H9 (cell line): ENCODE measurements around the gene ZNF764. TPM values are rescaled to one million over a fixed set of nuclear protein-coding genes. Genes with fewer than 3 reads are reported as not detected.

Experiments
- DNase-seq: peaks from one replicate; pipeline ENCODE4 v3.0.0-alpha.2; 2017
- H2AFZ ChIP-seq: one replicate; pipeline ENCODE4 v1.6.1; 2013; ENCODE audit warnings: mild to moderate bottlenecking, low read length, control low read depth, moderate library complexity
- H2AK5ac ChIP-seq: 2 replicates; pipeline ENCODE4 v1.6.1; 2013; ENCODE audit warnings: low read length, control low read depth, mixed read lengths; ENCODE audit not compliant: insufficient read length
- H2BK120ac ChIP-seq: one replicate; pipeline ENCODE4 v1.6.1; 2013; ENCODE audit warnings: low read depth, mild to moderate bottlenecking, low read length, control low read depth, inconsistent platforms; ENCODE audit not compliant: poor library complexity, severe bottlenecking
- H2BK12ac ChIP-seq: 2 replicates; pipeline ENCODE4 v1.6.1; 2013; ENCODE audit warnings: low read length, control low read depth, mixed read lengths, low read depth; ENCODE audit not compliant: insufficient read length
- H2BK15ac ChIP-seq: 2 replicates; pipeline ENCODE4 v1.6.1; 2013; ENCODE audit warnings: low read depth, low read length, control low read depth
- H2BK20ac ChIP-seq: one replicate; pipeline ENCODE4 v1.6.1; 2013; ENCODE audit warnings: low read depth, mild to moderate bottlenecking, low read length, control low read depth, inconsistent platforms; ENCODE audit not compliant: poor library complexity, severe bottlenecking
- H2BK5ac ChIP-seq: 2 replicates; pipeline ENCODE4 v1.6.1; 2013; ENCODE audit warnings: low read length, control low read depth, mixed read lengths; ENCODE audit not compliant: insufficient read length
- H3K14ac ChIP-seq: 2 replicates; pipeline ENCODE4 v1.6.1; 2013; ENCODE audit warnings: low read length, control low read depth; ENCODE audit not compliant: insufficient read depth
- H3K18ac ChIP-seq: 2 replicates; pipeline ENCODE4 v1.6.1; 2013; ENCODE audit warnings: low read depth, mild to moderate bottlenecking, mixed read lengths, low read length, control low read depth; ENCODE audit not compliant: insufficient read length
- H3K23ac ChIP-seq: 2 replicates; pipeline ENCODE4 v1.6.1; 2013; ENCODE audit warnings: low read length, control low read depth, mixed read lengths, low read depth; ENCODE audit not compliant: insufficient read length
- H3K23me2 ChIP-seq: 2 replicates; pipeline ENCODE4 v1.6.1; 2013; ENCODE audit warnings: low read depth, mild to moderate bottlenecking, mixed read lengths, low read length, control low read depth; ENCODE audit not compliant: insufficient read length, poor library complexity, severe bottlenecking
- H3K27ac ChIP-seq: 2 replicates; pipeline ENCODE4 v1.5.1; 2013; ENCODE audit warnings: low read length, control low read depth, mixed read lengths, low read depth; ENCODE audit not compliant: insufficient read length
- H3K27me3 ChIP-seq: 2 replicates; pipeline ENCODE4 v1.6.1; 2013; ENCODE audit warnings: low read length, control low read depth, inconsistent platforms; ENCODE audit not compliant: insufficient read depth
- H3K4ac ChIP-seq: 2 replicates; pipeline ENCODE4 v1.6.1; 2013; ENCODE audit warnings: low read depth, mild to moderate bottlenecking, control low read depth, inconsistent platforms, low read length, moderate library complexity
- H3K4me1 ChIP-seq: 2 replicates; pipeline ENCODE4 v1.6.1; 2013; ENCODE audit warnings: low read length, control low read depth, inconsistent platforms; ENCODE audit not compliant: insufficient read depth
- H3K4me2 ChIP-seq: 2 replicates; pipeline ENCODE4 v1.6.1; 2013; ENCODE audit warnings: low read length, control low read depth, mixed read lengths; ENCODE audit not compliant: insufficient read length, insufficient read depth
- H3K56ac ChIP-seq: 2 replicates; pipeline ENCODE4 v1.6.1; 2013; ENCODE audit warnings: low read depth, mild to moderate bottlenecking, mixed read lengths, low read length, control low read depth; ENCODE audit not compliant: insufficient read length
- H3K79me1 ChIP-seq: 2 replicates; pipeline ENCODE4 v1.6.1; 2013; ENCODE audit warnings: low read depth, mild to moderate bottlenecking, moderate library complexity, low read length, control low read depth, inconsistent platforms; ENCODE audit not compliant: insufficient read depth, poor library complexity, severe bottlenecking
- H3K79me2 ChIP-seq: 2 replicates; pipeline ENCODE4 v1.6.1; 2013; ENCODE audit warnings: low read length, control low read depth, inconsistent platforms; ENCODE audit not compliant: insufficient read depth
- H3K9ac ChIP-seq: 2 replicates; pipeline ENCODE4 v1.6.1; 2013; ENCODE audit warnings: low read length, control low read depth, mixed read lengths; ENCODE audit not compliant: insufficient read length; ENCODE audit errors: extremely low read depth
- H3K9me3 ChIP-seq: one replicate; pipeline ENCODE4 v1.6.1; 2013; ENCODE audit warnings: low read depth, low read length, inconsistent platforms; ENCODE audit not compliant: control insufficient read depth
- H3T11ph ChIP-seq: one replicate; pipeline ENCODE4 v1.6.1; 2013; ENCODE audit warnings: mild to moderate bottlenecking, low read length, control low read depth, inconsistent platforms
- H4K20me1 ChIP-seq: one replicate; pipeline ENCODE4 v1.6.1; 2013; ENCODE audit not compliant: control insufficient read depth, insufficient read length, insufficient read depth
- H4K5ac ChIP-seq: 2 replicates; pipeline ENCODE4 v1.6.1; 2013; ENCODE audit warnings: low read depth, mild to moderate bottlenecking, mixed read lengths, low read length, control low read depth; ENCODE audit not compliant: insufficient read length
- H4K8ac ChIP-seq: replicated peaks from 2 replicates; pipeline ENCODE4 v1.6.1; 2013; ENCODE audit warnings: low read length, control low read depth, mixed read lengths, low read depth; ENCODE audit not compliant: insufficient read length
- H4K91ac ChIP-seq: 2 replicates; pipeline ENCODE4 v1.6.1; 2013; ENCODE audit warnings: low read depth, mild to moderate bottlenecking, moderate library complexity, mixed read lengths, low read length, control low read depth; ENCODE audit not compliant: insufficient read length
- H3K27ac Mint-ChIP-seq, 3 experiments: 2 replicates in 2 of 3; 3 replicates in 1 of 3; pipeline ENCODE4 v1.8.0; 2020 to 2021; ENCODE audit warnings: mixed read lengths in 3 of 3, mild to moderate bottlenecking in 1 of 3, moderate library complexity in 1 of 3
- H3K27me3 Mint-ChIP-seq: 2 replicates; pipeline ENCODE4 v1.8.0; 2021; ENCODE audit warnings: low read depth, mild to moderate bottlenecking, moderate library complexity, mixed read lengths
- H3K36me3 Mint-ChIP-seq, 3 experiments: 2 replicates in 2 of 3; 3 replicates in 1 of 3; pipeline ENCODE4 v1.8.0; 2020 to 2021; ENCODE audit warnings: low read depth in 3 of 3, mixed read lengths in 3 of 3; ENCODE audit not compliant: insufficient read depth in 1 of 3
- H3K4me1 Mint-ChIP-seq, 2 experiments: 2 replicates each; pipeline ENCODE4 v1.8.0; 2020; ENCODE audit warnings: mixed read lengths in 2 of 2
- H3K4me3 Mint-ChIP-seq, 2 experiments: 2 replicates in 1 of 2; 3 replicates in 1 of 2; pipeline ENCODE4 v1.8.0; 2020 to 2021; ENCODE audit warnings: mild to moderate bottlenecking in 2 of 2, mixed read lengths in 2 of 2, moderate library complexity in 1 of 2
- H3K9me3 Mint-ChIP-seq, 2 experiments: 2 replicates in 1 of 2; 3 replicates in 1 of 2; pipeline ENCODE4 v1.8.0; 2020; ENCODE audit warnings: mild to moderate bottlenecking in 2 of 2, mixed read lengths in 2 of 2, moderate library complexity in 1 of 2
- WGBS: extraction: QIAGEN DNeasy Blood & Tissue Kit; methylation state at CpG from one replicate; pipeline ENCODE4 v1.1.7; 2013; ENCODE audit warnings: missing lambda C conversion rate, low lambda C conversion rate, mixed read lengths; ENCODE audit not compliant: insufficient read length; ENCODE audit errors: extremely low coverage; 5-methylcytosine and 5-hydroxymethylcytosine counted together
- total RNA-seq: library from RNA; stranded (reverse); gene quantifications from 2 replicates; pipeline ENCODE4 v1.2.1, GENCODE V29; 2021
- TF ChIP-seq, protein P1 (sequence below): fragments of 200-600 bp; sonication (generic); conservative IDR thresholded peaks from 3 replicates; pipeline ENCODE4 v1.8.0; 2021; ENCODE audit warnings: antibody characterized with exemption, mild to moderate bottlenecking

ZNF764 gene
- total RNA-seq, 1 experiment from 2014 or later = 11.4 TPM

DNA sequence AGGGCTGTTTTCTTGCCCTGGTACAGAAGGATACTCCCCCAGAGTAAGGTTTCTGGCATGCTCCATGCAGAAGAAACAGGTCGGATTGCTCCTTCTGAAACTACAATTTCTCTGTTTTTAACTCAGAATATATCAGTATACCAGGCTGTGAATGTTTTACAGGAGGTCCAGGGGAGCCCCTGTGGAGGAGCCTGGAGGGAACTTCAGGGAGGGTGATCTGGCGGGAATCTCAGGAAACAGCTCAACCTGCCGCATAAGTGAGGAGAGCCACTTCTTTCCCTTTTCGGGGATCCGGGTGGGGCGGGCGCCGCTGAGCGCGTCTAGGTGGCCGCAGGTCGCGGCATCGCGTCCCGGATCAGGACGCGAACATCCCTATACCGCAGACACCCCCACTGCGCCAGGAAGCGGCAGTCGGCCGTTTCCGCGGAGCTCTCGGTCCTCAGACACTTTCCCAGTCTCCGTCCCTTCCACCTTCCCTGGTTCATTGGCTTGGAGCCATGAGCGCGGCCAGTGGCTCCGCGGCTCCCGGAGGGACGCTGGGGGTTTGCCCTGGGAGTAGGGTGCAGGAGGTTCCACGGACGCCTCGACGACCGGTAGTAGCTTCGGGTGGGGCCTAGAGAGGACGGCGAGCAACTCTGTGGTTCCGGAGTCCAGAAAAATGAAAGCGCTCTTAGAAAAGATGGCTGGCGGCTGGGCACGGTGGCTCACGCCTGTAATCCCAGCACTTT lies 3.1 kb upstream of the ZNF764 start:
- peaks cover 0 to 2% (median 1%) of the 10 kb centered on the region in 3 experiments; a peak in 6 of 7 replicates for H3K36me3 Mint-ChIP-seq
- H4K91ac ChIP-seq = no peak overlapping the region
- H3K9me3 Mint-ChIP-seq = no peaks in the 10 kb centered on the region
- H3K27me3 Mint-ChIP-seq = peaks cover 1% of the 10 kb centered on the region
- H3K4me1 Mint-ChIP-seq = peaks cover 10 to 27% of the 10 kb centered on the region in 2 experiments
- H2BK12ac ChIP-seq = no peak overlapping the region
- H3K9ac ChIP-seq = no peak overlapping the region
- no peak overlapping the region for H4K8ac ChIP-seq
- H3K4ac ChIP-seq = no peak overlapping the region
- peak overlapping the region; percentile 85 for H3K14ac ChIP-seq
- no peak overlapping the region for H2AK5ac ChIP-seq
- no peak overlapping the region for H2BK15ac ChIP-seq
- DNase-seq = peak; percentile 48
- no peaks in the 10 kb centered on the region for H3K9me3 ChIP-seq
- H3K4me2 ChIP-seq = peak overlapping the region; percentile 19
- no peaks in the 10 kb centered on the region for H3K4me1 ChIP-seq
- no peak overlapping the region for H2BK20ac ChIP-seq
- no peak overlapping the region for H2BK120ac ChIP-seq
- no peak overlapping the region for H3T11ph ChIP-seq
- WGBS = no CpG with 5 or more reads among the region's 46 CpGs
- H3K79me2 ChIP-seq = no peaks in the 10 kb centered on the region
- peak overlapping the region in 1 of 2 experiments; percentile 34; a peak in 2 of 5 replicates for H3K4me3 Mint-ChIP-seq
- no peak overlapping the region for H2BK5ac ChIP-seq
- TF ChIP-seq, protein P1, sequence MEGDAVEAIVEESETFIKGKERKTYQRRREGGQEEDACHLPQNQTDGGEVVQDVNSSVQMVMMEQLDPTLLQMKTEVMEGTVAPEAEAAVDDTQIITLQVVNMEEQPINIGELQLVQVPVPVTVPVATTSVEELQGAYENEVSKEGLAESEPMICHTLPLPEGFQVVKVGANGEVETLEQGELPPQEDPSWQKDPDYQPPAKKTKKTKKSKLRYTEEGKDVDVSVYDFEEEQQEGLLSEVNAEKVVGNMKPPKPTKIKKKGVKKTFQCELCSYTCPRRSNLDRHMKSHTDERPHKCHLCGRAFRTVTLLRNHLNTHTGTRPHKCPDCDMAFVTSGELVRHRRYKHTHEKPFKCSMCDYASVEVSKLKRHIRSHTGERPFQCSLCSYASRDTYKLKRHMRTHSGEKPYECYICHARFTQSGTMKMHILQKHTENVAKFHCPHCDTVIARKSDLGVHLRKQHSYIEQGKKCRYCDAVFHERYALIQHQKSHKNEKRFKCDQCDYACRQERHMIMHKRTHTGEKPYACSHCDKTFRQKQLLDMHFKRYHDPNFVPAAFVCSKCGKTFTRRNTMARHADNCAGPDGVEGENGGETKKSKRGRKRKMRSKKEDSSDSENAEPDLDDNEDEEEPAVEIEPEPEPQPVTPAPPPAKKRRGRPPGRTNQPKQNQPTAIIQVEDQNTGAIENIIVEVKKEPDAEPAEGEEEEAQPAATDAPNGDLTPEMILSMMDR = no peak
- no peak overlapping the region for H3K23ac ChIP-seq
- no peak overlapping the region for H4K5ac ChIP-seq
- no peak overlapping the region for H3K56ac ChIP-seq
- no peaks in the 10 kb centered on the region for H3K27me3 ChIP-seq
- H3K27ac ChIP-seq = no peak overlapping the region
- H3K18ac ChIP-seq = peak overlapping the region; percentile 83
- H3K23me2 ChIP-seq = peaks cover 8% of the 10 kb centered on the region
- H3K79me1 ChIP-seq = no peaks in the 10 kb centered on the region
- H4K20me1 ChIP-seq = no peaks in the 10 kb centered on the region
- peak overlapping the region; percentile 43 for H2AFZ ChIP-seq
- H3K27ac Mint-ChIP-seq = no peak overlapping the region
